Fibroblast of lung (primary cell): Measurements from ENCODE around the gene FOXI1. TPM values are rescaled to one million over a fixed set of nuclear protein-coding genes. Genes with fewer than 3 reads are reported as not detected.
"Not testable (repeated sequence)": the region's sequence is repeated elsewhere in the genome, so short reads cannot be mapped to it uniquely, and the experiment has no call there.

Experiments
- DNase-seq, 2 donors: peaks; one replicate each; pipeline versions ENCODE4 v3.0.0 to v3.0.0-alpha.2; 2010; ENCODE audit warnings: low read depth in 2 of 2
- H2AFZ ChIP-seq: 2 replicates; pipeline ENCODE4 v1.5.1; 2012; ENCODE audit warnings: low read length, control low read depth, inconsistent platforms
- H3K27ac ChIP-seq: 2 replicates; pipeline ENCODE4 v1.5.1; 2011; ENCODE audit warnings: low read length, control low read depth; ENCODE audit not compliant: insufficient read depth
- H3K27me3 ChIP-seq: 2 replicates; pipeline ENCODE4 v1.5.1; 2011; ENCODE audit warnings: mild to moderate bottlenecking, low read length; ENCODE audit not compliant: control insufficient read depth, insufficient read depth
- H3K36me3 ChIP-seq: 2 replicates; pipeline ENCODE4 v1.5.1; 2011; ENCODE audit warnings: low read length; ENCODE audit not compliant: control insufficient read depth, insufficient read depth
- H3K4me1 ChIP-seq: 2 replicates; pipeline ENCODE4 v1.5.1; 2011; ENCODE audit warnings: low read length; ENCODE audit not compliant: control insufficient read depth, insufficient read depth; ENCODE audit errors: extremely low read depth
- H3K4me2 ChIP-seq: 2 replicates; pipeline ENCODE4 v1.5.1; 2011; ENCODE audit warnings: low read length, control low read depth; ENCODE audit not compliant: insufficient read depth; ENCODE audit errors: extremely low read depth
- H3K4me3 ChIP-seq, 4 experiments: fragments of 200-600 bp in 1 of 4; sonication (generic) in 1 of 4; replicated peaks in 1 of 4; 2 replicates each; pipeline ENCODE4 v1.5.1; 2011 to 2016; ENCODE audit warnings: low read length in 4 of 4, low read depth in 3 of 4, mild to moderate bottlenecking in 3 of 4, control low read depth in 2 of 4, inconsistent platforms in 1 of 4, mixed read lengths in 1 of 4; ENCODE audit not compliant: insufficient read depth in 1 of 4; ENCODE audit errors: control extremely low read depth in 1 of 4
- H3K79me2 ChIP-seq: 2 replicates; pipeline ENCODE4 v1.5.1; 2012; ENCODE audit warnings: mild to moderate bottlenecking, low read length, inconsistent platforms; ENCODE audit not compliant: control insufficient read depth, insufficient read depth
- H3K9ac ChIP-seq: 2 replicates; pipeline ENCODE4 v1.5.1; 2011; ENCODE audit warnings: mild to moderate bottlenecking, low read length, control low read depth; ENCODE audit not compliant: insufficient read depth
- H3K9me3 ChIP-seq: 2 replicates; pipeline ENCODE4 v1.5.1; 2012; ENCODE audit warnings: low read depth, low read length; ENCODE audit not compliant: control insufficient read depth, insufficient read depth
- H4K20me1 ChIP-seq: 2 replicates; pipeline ENCODE4 v1.5.1; 2011; ENCODE audit warnings: low read length; ENCODE audit not compliant: control insufficient read depth, insufficient read depth; ENCODE audit errors: extremely low read depth
- CTCF ChIP-seq, 2 donors: IDR thresholded peaks in 1 of 2; conservative IDR thresholded peaks in 1 of 2; 1 replicate in 1 of 2; 2 replicates in 1 of 2; pipeline ENCODE4 v1.5.1; 2011 to 2012; ENCODE audit warnings: low read length in 2 of 2, control low read depth in 1 of 2, inconsistent platforms in 1 of 2, low read depth in 1 of 2, mild to moderate bottlenecking in 1 of 2
- EZH2 ChIP-seq: IDR thresholded peaks from 2 replicates; pipeline ENCODE4 v1.5.1; 2012; ENCODE audit warnings: low read length, control low read depth, mild to moderate bottlenecking; ENCODE audit errors: missing control alignments
- polyA plus RNA-seq, 2 donors: library from polyadenylated mRNA; depleted of rRNA in 1 of 2; stranded (reverse) in 1 of 2; unstranded in 1 of 2; fragments of >200 nt; gene quantifications; 2 replicates each; pipeline ENCODE4 v1.2.1, GENCODE V29; 2011 to 2012; ENCODE audit warnings: missing spikeins in 1 of 2
- total RNA-seq: library from RNA; depleted of rRNA; stranded (reverse); fragments of >200 nt; gene quantifications from 2 replicates; pipeline ENCODE4 v1.2.1, GENCODE V29; 2014

FOXI1 gene
- total and polyA plus RNA-seq, 2 donors (not counting 1 experiment from before 2014, with no cell fraction given) = not detected

GRCh38 chr5:170082701-170083100 lies 23.0 kb upstream of the FOXI1 start:
- H3K4me2 ChIP-seq = no peak overlapping the region
- no peaks in the 10 kb centered on the region for H4K20me1 ChIP-seq
- no peak overlapping the region for H3K27ac ChIP-seq
- H3K36me3 ChIP-seq = no peaks in the 10 kb centered on the region
- TF ChIP-seq EZH2 = no peak
- no peak for TF ChIP-seq CTCF (conservative IDR thresholded peaks at IDR 0.05 in 1 of 2, IDR thresholded peaks at IDR 0.05 in 1 of 2; ENCODE audit: low read depth in 1 of 2, low read length in 2 of 2)
- no peaks in the 10 kb centered on the region for H3K79me2 ChIP-seq
- H3K9me3 ChIP-seq = no peaks in the 10 kb centered on the region
- no peak overlapping the region for H3K4me3 ChIP-seq
- no peak for DNase-seq
- H3K4me1 ChIP-seq = no peaks in the 10 kb centered on the region
- no peaks in the 10 kb centered on the region for H3K27me3 ChIP-seq
- H3K9ac ChIP-seq = no peak overlapping the region
- H2AFZ ChIP-seq = no peak overlapping the region

GRCh38 chr5:170087168-170087817 lies 18.4 kb upstream of the FOXI1 start:
- H3K36me3 ChIP-seq = no peaks in the 10 kb centered on the region
- H3K79me2 ChIP-seq = no peaks in the 10 kb centered on the region
- no peak for DNase-seq
- no peaks in the 10 kb centered on the region for H3K4me1 ChIP-seq
- H3K27me3 ChIP-seq = no peaks in the 10 kb centered on the region
- no peaks in the 10 kb centered on the region for H3K9me3 ChIP-seq
- H4K20me1 ChIP-seq = no peaks in the 10 kb centered on the region
- no peak overlapping the region for H3K4me2 ChIP-seq
- TF ChIP-seq CTCF (conservative IDR thresholded peaks at IDR 0.05 in 1 of 2, IDR thresholded peaks at IDR 0.05 in 1 of 2; ENCODE audit: low read depth in 1 of 2, low read length in 2 of 2) (no peak), EZH2 (no peak)
- no peak overlapping the region for H2AFZ ChIP-seq
- no peak overlapping the region for H3K4me3 ChIP-seq
- H3K27ac ChIP-seq = no peak overlapping the region
- no peak overlapping the region for H3K9ac ChIP-seq

- Histone ChIP-seq H2AFZ (no peak overlapping the region), H4K20me1 (no peaks in the 10 kb centered on the region), H3K4me2 (no peak overlapping the region), H3K4me1 (no peaks in the 10 kb centered on the region), H3K27ac (no peak overlapping the region), H3K9me3 (no peaks in the 10 kb centered on the region), H3K79me2 (no peaks in the 10 kb centered on the region), H3K4me3 (no peak overlapping the region), H3K9ac (no peak overlapping the region), H3K27me3 (no peaks in the 10 kb centered on the region), H3K36me3 (no peaks in the 10 kb centered on the region)
- no peak for DNase-seq
- TF ChIP-seq EZH2 (no peak), CTCF (conservative IDR thresholded peaks at IDR 0.05 in 1 of 2, IDR thresholded peaks at IDR 0.05 in 1 of 2; ENCODE audit: low read depth in 1 of 2, low read length in 2 of 2) (no peak)
Measured at GRCh38 chr5:170092455-170093101, 13.1 kb upstream of the FOXI1 start.

- H3K9ac ChIP-seq, H3K79me2 ChIP-seq, DNase-seq, H3K27ac ChIP-seq, H4K20me1 ChIP-seq, H3K4me3 ChIP-seq, H3K27me3 ChIP-seq, H2AFZ ChIP-seq, H3K36me3 ChIP-seq, H3K4me1 ChIP-seq, H3K9me3 ChIP-seq, H3K4me2 ChIP-seq: not testable (repeated sequence)
Measured at GRCh38 chr5:170094329-170094728, 11.4 kb upstream of the FOXI1 start.
